ENCODE measurements around the gene INO80C.

INO80C gene

GRCh38 chr18:35497370-35498197 is at the start of gene INO80C:
INO80C (minus strand) TSS chr18:35497960; CDS start chr18:35497874, 86 bp downstream.
- no peaks in the 10 kb centered on the region for H3K9me3 Mint-ChIP-seq
- H3K27me3 Mint-ChIP-seq = peaks cover 5% of the 10 kb centered on the region
- peaks cover 3% of the 10 kb centered on the region for H3K36me3 Mint-ChIP-seq
- peaks cover 34% of the 10 kb centered on the region for H3K4me1 Mint-ChIP-seq
- DNase-seq = peak; percentile 93
- peak within 1 kb of the TSS; percentile 90 for H3K4me3 Mint-ChIP-seq
- CTCF ChIA-PET = interaction anchor here (0.6 kb wide), 1 partner anchor 15 kb away, joined by 3 read pairs; no protein-coding TSS in a partner anchor
- H3K27ac Mint-ChIP-seq = peak within 1 kb of the TSS; percentile 95

- CTCF ChIA-PET = no interaction called here
- Mint-ChIP-seq H3K9me3 (no peaks in the 10 kb centered on the region), H3K4me1 (no peaks in the 10 kb centered on the region), H3K27me3 (peaks cover 4% of the 10 kb centered on the region), H3K4me3 (no peak overlapping the region), H3K36me3 (no peaks in the 10 kb centered on the region), H3K27ac (no peak overlapping the region)
- no peak for DNase-seq
These were observed 49.3 kb upstream of the INO80C start for GRCh38 chr18:35547008-35547605.

GRCh38 chr18:35542356-35542755 is 44.6 kb upstream of the INO80C start:
- no peak for DNase-seq
- Mint-ChIP-seq H3K36me3 (no peaks in the 10 kb centered on the region), H3K27me3 (peaks cover 4% of the 10 kb centered on the region), H3K9me3 (no peaks in the 10 kb centered on the region), H3K4me3 (no peak overlapping the region), H3K4me1 (no peaks in the 10 kb centered on the region), H3K27ac (no peak overlapping the region)
- CTCF ChIA-PET = no interaction called here

GRCh38 chr18:35535297-35535696 is 37.5 kb upstream of the INO80C start:
- Mint-ChIP-seq H3K4me1 (no peaks in the 10 kb centered on the region), H3K9me3 (no peaks in the 10 kb centered on the region), H3K4me3 (no peak overlapping the region), H3K27me3 (peaks cover 4% of the 10 kb centered on the region), H3K36me3 (no peaks in the 10 kb centered on the region), H3K27ac (no peak overlapping the region)
- DNase-seq = no peak
- CTCF ChIA-PET = no interaction called here

GRCh38 chr18:35533916-35534405 is 36.2 kb upstream of the INO80C start:
- Mint-ChIP-seq H3K27ac (no peak overlapping the region), H3K4me3 (no peak overlapping the region), H3K36me3 (no peaks in the 10 kb centered on the region), H3K9me3 (no peaks in the 10 kb centered on the region), H3K27me3 (peaks cover 4% of the 10 kb centered on the region), H3K4me1 (no peaks in the 10 kb centered on the region)
- CTCF ChIA-PET = no interaction called here
- DNase-seq = no peak

- no peaks in the 10 kb centered on the region for H3K9me3 Mint-ChIP-seq
- no peaks in the 10 kb centered on the region for H3K4me1 Mint-ChIP-seq
- no peaks in the 10 kb centered on the region for H3K36me3 Mint-ChIP-seq
- no peak overlapping the region for H3K27ac Mint-ChIP-seq
- DNase-seq = no peak
- CTCF ChIA-PET = no interaction called here
- peaks cover 27% of the 10 kb centered on the region for H3K27me3 Mint-ChIP-seq
- H3K4me3 Mint-ChIP-seq = no peak overlapping the region
These were observed 31.1 kb upstream of the INO80C start for GRCh38 chr18:35528749-35529274.

- peaks cover 27% of the 10 kb centered on the region for H3K27me3 Mint-ChIP-seq
- H3K27ac Mint-ChIP-seq = no peak overlapping the region
- CTCF ChIA-PET = no interaction called here
- H3K4me1 Mint-ChIP-seq = no peaks in the 10 kb centered on the region
- DNase-seq = no peak
- H3K36me3 Mint-ChIP-seq = no peaks in the 10 kb centered on the region
- H3K4me3 Mint-ChIP-seq = no peak overlapping the region
- no peaks in the 10 kb centered on the region for H3K9me3 Mint-ChIP-seq
These were observed 28.8 kb upstream of the INO80C start for GRCh38 chr18:35526495-35527059.

GRCh38 chr18:35525795-35526494 is 28.2 kb upstream of the INO80C start:
- CTCF ChIA-PET = interaction anchor here (0.8 kb wide), 1 partner anchor 39 kb away, joined by 4 read pairs; no protein-coding TSS in a partner anchor
- Mint-ChIP-seq H3K4me1 (no peaks in the 10 kb centered on the region), H3K9me3 (no peaks in the 10 kb centered on the region), H3K27ac (no peak overlapping the region), H3K36me3 (no peaks in the 10 kb centered on the region), H3K27me3 (peaks cover 27% of the 10 kb centered on the region), H3K4me3 (no peak overlapping the region)
- DNase-seq = no peak

GRCh38 chr18:35524226-35524625 is 26.5 kb upstream of the INO80C start:
- no peak overlapping the region for H3K27ac Mint-ChIP-seq
- CTCF ChIA-PET = no interaction called here
- DNase-seq = no peak

GRCh38 chr18:35522130-35522959 is 24.6 kb upstream of the INO80C start:
- DNase-seq = no peak
- H3K4me1 Mint-ChIP-seq = no peaks in the 10 kb centered on the region
- H3K27me3 Mint-ChIP-seq = peaks cover 20% of the 10 kb centered on the region
- H3K9me3 Mint-ChIP-seq = no peaks in the 10 kb centered on the region
- H3K36me3 Mint-ChIP-seq = no peaks in the 10 kb centered on the region
- no peak overlapping the region for H3K27ac Mint-ChIP-seq
- CTCF ChIA-PET = interaction anchor here (0.9 kb wide), 1 partner anchor 9 kb away, joined by 3 read pairs; no protein-coding TSS in a partner anchor
- no peak overlapping the region for H3K4me3 Mint-ChIP-seq

More at GRCh38 chr18:35524226-35524625, 26.5 kb upstream of the INO80C start:
- no peaks in the 10 kb centered on the region for H3K36me3 Mint-ChIP-seq
- H3K27me3 Mint-ChIP-seq = peaks cover 27% of the 10 kb centered on the region
- H3K4me1 Mint-ChIP-seq = no peaks in the 10 kb centered on the region
- no peaks in the 10 kb centered on the region for H3K9me3 Mint-ChIP-seq
- H3K4me3 Mint-ChIP-seq = no peak overlapping the region

GRCh38 chr18:35521133-35521532 is 23.4 kb upstream of the INO80C start:
- H3K9me3 Mint-ChIP-seq = no peaks in the 10 kb centered on the region
- no peaks in the 10 kb centered on the region for H3K4me1 Mint-ChIP-seq
- peaks cover 8% of the 10 kb centered on the region for H3K27me3 Mint-ChIP-seq
- CTCF ChIA-PET = no interaction called here
- no peak overlapping the region for H3K27ac Mint-ChIP-seq
- H3K4me3 Mint-ChIP-seq = no peak overlapping the region
- DNase-seq = no peak
- H3K36me3 Mint-ChIP-seq = no peaks in the 10 kb centered on the region

GRCh38 chr18:35519148-35519899 is 21.6 kb upstream of the INO80C start:
- H3K9me3 Mint-ChIP-seq = no peaks in the 10 kb centered on the region
- no peak overlapping the region for H3K27ac Mint-ChIP-seq
- CTCF ChIA-PET = no interaction called here
- H3K27me3 Mint-ChIP-seq = peaks cover 3% of the 10 kb centered on the region
- H3K4me3 Mint-ChIP-seq = no peak overlapping the region
- no peaks in the 10 kb centered on the region for H3K4me1 Mint-ChIP-seq
- DNase-seq = no peak
- H3K36me3 Mint-ChIP-seq = no peaks in the 10 kb centered on the region

GRCh38 chr18:35517715-35518114 is 20.0 kb upstream of the INO80C start:
- CTCF ChIA-PET = no interaction called here
- no peak for DNase-seq
- Mint-ChIP-seq H3K36me3 (no peaks in the 10 kb centered on the region), H3K9me3 (no peaks in the 10 kb centered on the region), H3K4me3 (no peak overlapping the region), H3K27me3 (peaks cover 3% of the 10 kb centered on the region), H3K4me1 (no peaks in the 10 kb centered on the region), H3K27ac (no peak overlapping the region)

Data from activated naive CD4-positive, alpha-beta T cell treated with anti-CD3 and anti-CD28 coated beads, Interleukin-2, amount 10 ng/mL, durations not matched to agents 7 days and 5 days (primary cell).